ENCODE measurements around the gene TRPV6.

TRPV6 gene

GRCh38 chr7:142870566-142871259 is 14.8 kb downstream of the TRPV6 start:
- DNase-seq, result no peak
- no peak overlapping the region for H3K4me3 ChIP-seq (ENCODE audit: insufficient read depth, low read depth, low read length, poor library complexity, severe bottlenecking)

DNA sequence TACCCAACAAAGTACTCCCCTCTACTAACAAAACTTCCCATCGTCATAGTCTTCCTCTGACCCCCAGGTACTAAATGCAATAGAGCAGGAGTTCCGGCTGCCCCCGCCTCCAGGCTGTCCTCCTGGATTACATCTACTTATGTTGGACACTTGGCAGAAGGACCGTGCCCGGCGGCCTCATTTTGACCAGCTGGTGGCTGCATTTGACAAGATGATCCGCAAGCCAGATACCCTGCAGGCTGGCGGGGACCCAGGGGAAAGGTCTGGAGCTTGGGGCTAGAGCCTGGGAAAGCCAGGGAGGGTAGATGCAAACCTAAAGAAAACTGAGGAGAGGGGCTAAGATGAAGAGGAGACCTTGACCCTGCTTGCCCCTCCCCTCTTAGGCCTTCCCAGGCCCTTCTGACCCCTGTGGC is 15.4 kb downstream of the TRPV6 start:
- Histone ChIP-seq H3K9me3 (ENCODE audit: control insufficient read depth, low read length) (no peaks in the 10 kb centered on the region), H3K36me3 (ENCODE audit: control insufficient read depth, insufficient read depth, low read length) (peaks cover 4% of the 10 kb centered on the region), H3K4me1 (ENCODE audit: control insufficient read depth, insufficient read depth, low read length, poor library complexity, severe bottlenecking) (no peaks in the 10 kb centered on the region), H3K27ac (ENCODE audit: insufficient read depth, low read length, poor library complexity, severe bottlenecking) (no peak overlapping the region), H3K27me3 (replicated peaks; ENCODE audit: control insufficient read depth, insufficient read depth, low read length, poor library complexity, severe bottlenecking) (no peaks in the 10 kb centered on the region), H3K4me3 (ENCODE audit: insufficient read depth, low read depth, low read length, poor library complexity, severe bottlenecking) (no peak overlapping the region)
- no peak for DNase-seq

More at GRCh38 chr7:142870566-142871259, 14.8 kb downstream of the TRPV6 start:
- Histone ChIP-seq H3K27me3 (replicated peaks; ENCODE audit: control insufficient read depth, insufficient read depth, low read length, poor library complexity, severe bottlenecking) (no peaks in the 10 kb centered on the region), H3K36me3 (ENCODE audit: control insufficient read depth, insufficient read depth, low read length) (peaks cover 4% of the 10 kb centered on the region), H3K4me1 (ENCODE audit: control insufficient read depth, insufficient read depth, low read length, poor library complexity, severe bottlenecking) (no peaks in the 10 kb centered on the region), H3K27ac (ENCODE audit: insufficient read depth, low read length, poor library complexity, severe bottlenecking) (no peak overlapping the region), H3K9me3 (ENCODE audit: control insufficient read depth, low read length) (no peaks in the 10 kb centered on the region)

DNA sequence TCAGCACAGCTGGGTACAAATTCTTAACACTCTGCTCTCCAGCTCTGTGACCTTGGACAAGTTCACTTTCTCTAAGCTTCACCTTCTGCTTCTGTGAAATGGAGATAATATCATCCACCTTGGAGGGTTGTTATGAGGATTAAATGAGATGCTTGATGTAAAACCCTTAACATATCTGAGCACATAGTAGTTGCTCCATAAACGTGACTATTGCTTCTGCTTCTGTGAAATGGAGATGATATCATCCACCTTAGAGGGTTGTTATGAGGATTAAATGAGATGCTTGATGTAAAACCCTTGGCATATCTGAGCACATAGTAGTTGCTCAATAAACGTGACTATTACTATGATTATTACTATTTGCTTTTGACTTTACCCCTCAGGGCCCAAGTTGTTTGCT is 16.1 kb downstream of the TRPV6 start:
- Histone ChIP-seq H3K9me3 (ENCODE audit: control insufficient read depth, low read length) (no peaks in the 10 kb centered on the region), H3K36me3 (ENCODE audit: control insufficient read depth, insufficient read depth, low read length) (peaks cover 4% of the 10 kb centered on the region), H3K4me1 (ENCODE audit: control insufficient read depth, insufficient read depth, low read length, poor library complexity, severe bottlenecking) (no peaks in the 10 kb centered on the region), H3K27ac (ENCODE audit: insufficient read depth, low read length, poor library complexity, severe bottlenecking) (no peak overlapping the region), H3K27me3 (replicated peaks; ENCODE audit: control insufficient read depth, insufficient read depth, low read length, poor library complexity, severe bottlenecking) (no peaks in the 10 kb centered on the region), H3K4me3 (ENCODE audit: insufficient read depth, low read depth, low read length, poor library complexity, severe bottlenecking) (no peak overlapping the region)
- no peak for DNase-seq

DNA sequence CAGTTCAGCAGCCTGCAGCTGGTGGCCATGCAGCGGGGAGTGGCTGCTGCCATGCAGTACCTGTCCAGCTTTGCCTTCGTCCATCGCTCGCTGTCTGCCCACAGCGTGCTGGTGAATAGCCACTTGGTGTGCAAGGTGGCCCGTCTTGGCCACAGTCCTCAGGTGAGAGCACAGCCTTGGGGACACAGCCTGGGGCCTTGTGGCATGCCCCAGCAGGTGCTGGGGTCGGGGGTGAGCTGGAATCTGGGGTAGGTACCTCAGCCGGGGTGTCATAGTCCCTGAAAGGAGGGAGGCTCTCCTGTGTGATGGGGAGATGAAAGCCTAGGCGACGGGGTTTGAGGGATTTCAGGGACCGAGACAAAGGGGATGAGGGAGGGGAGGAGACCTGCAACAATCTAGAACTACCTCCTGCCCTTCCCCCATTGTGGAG is 16.5 kb downstream of the TRPV6 start:
- Histone ChIP-seq H3K36me3 (ENCODE audit: control insufficient read depth, insufficient read depth, low read length) (peaks cover 4% of the 10 kb centered on the region), H3K4me3 (ENCODE audit: insufficient read depth, low read depth, low read length, poor library complexity, severe bottlenecking) (no peak overlapping the region)

GRCh38 chr7:142868188-142868985 is 17.2 kb downstream of the TRPV6 start:
- Histone ChIP-seq H3K36me3 (ENCODE audit: control insufficient read depth, insufficient read depth, low read length) (peaks cover 4% of the 10 kb centered on the region), H3K4me3 (ENCODE audit: insufficient read depth, low read depth, low read length, poor library complexity, severe bottlenecking) (no peak overlapping the region), H3K27me3 (replicated peaks; ENCODE audit: control insufficient read depth, insufficient read depth, low read length, poor library complexity, severe bottlenecking) (no peaks in the 10 kb centered on the region), H3K27ac (ENCODE audit: insufficient read depth, low read length, poor library complexity, severe bottlenecking) (no peak overlapping the region), H3K4me1 (ENCODE audit: control insufficient read depth, insufficient read depth, low read length, poor library complexity, severe bottlenecking) (no peaks in the 10 kb centered on the region), H3K9me3 (ENCODE audit: control insufficient read depth, low read length) (no peaks in the 10 kb centered on the region)
- DNase-seq, result no peak

More for the DNA sequence above, 16.5 kb downstream of the TRPV6 start:
- Histone ChIP-seq H3K27me3 (replicated peaks; ENCODE audit: control insufficient read depth, insufficient read depth, low read length, poor library complexity, severe bottlenecking) (no peaks in the 10 kb centered on the region), H3K9me3 (ENCODE audit: control insufficient read depth, low read length) (no peaks in the 10 kb centered on the region), H3K4me1 (ENCODE audit: control insufficient read depth, insufficient read depth, low read length, poor library complexity, severe bottlenecking) (no peaks in the 10 kb centered on the region), H3K27ac (ENCODE audit: insufficient read depth, low read length, poor library complexity, severe bottlenecking) (no peak overlapping the region)
- no peak for DNase-seq

DNA sequence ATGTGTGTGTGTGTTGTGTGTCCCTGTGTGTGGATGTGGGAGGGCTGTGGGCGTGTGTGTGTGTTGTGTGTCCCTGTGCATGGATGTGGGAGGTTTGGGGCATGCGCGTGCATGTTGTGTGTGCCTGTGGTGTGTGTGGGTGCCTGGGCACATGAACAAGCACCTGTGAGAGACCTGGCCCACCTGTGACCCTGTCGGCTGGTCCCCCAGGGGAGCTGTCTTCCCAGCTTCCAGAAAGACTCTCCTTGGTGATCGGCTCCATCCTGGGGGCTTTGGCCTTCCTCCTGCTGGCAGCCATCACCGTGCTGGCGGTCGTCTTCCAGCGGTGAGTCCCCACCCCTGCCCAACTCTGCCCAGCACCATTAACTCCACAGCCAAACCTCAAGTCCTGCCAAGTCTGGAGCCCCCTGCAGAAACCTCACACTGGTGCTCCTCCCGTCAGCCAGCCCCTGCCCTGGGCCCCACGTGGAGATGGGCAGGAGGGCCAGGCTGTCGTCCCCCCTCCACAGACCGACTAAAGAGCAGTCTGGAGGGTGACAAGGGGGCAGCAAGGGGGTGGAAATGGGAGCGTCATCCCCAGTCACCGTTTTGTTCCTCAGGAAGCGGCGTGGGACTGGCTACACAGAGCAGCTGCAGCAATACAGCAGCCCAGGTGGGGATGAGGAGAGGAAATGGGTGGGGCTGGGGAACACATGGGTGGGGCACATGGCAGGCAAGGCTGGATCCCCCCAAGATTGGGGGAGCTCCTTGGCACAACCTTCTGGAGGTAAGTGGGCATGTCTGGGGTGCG is 18.0 kb downstream of the TRPV6 start:
- no peaks in the 10 kb centered on the region for H3K27me3 ChIP-seq (replicated peaks; ENCODE audit: control insufficient read depth, insufficient read depth, low read length, poor library complexity, severe bottlenecking)
- H3K27ac ChIP-seq (ENCODE audit: insufficient read depth, low read length, poor library complexity, severe bottlenecking), result no peak overlapping the region
- DNase-seq, result no peak
- no peaks in the 10 kb centered on the region for H3K4me1 ChIP-seq (ENCODE audit: control insufficient read depth, insufficient read depth, low read length, poor library complexity, severe bottlenecking)
- no peaks in the 10 kb centered on the region for H3K9me3 ChIP-seq (ENCODE audit: control insufficient read depth, low read length)
- H3K36me3 ChIP-seq (ENCODE audit: control insufficient read depth, insufficient read depth, low read length), result peaks cover 7% of the 10 kb centered on the region
- H3K4me3 ChIP-seq (ENCODE audit: insufficient read depth, low read depth, low read length, poor library complexity, severe bottlenecking), result no peak overlapping the region

GRCh38 chr7:142867097-142867378 is 18.5 kb downstream of the TRPV6 start:
- no peaks in the 10 kb centered on the region for H3K27me3 ChIP-seq (replicated peaks; ENCODE audit: control insufficient read depth, insufficient read depth, low read length, poor library complexity, severe bottlenecking)

DNA sequence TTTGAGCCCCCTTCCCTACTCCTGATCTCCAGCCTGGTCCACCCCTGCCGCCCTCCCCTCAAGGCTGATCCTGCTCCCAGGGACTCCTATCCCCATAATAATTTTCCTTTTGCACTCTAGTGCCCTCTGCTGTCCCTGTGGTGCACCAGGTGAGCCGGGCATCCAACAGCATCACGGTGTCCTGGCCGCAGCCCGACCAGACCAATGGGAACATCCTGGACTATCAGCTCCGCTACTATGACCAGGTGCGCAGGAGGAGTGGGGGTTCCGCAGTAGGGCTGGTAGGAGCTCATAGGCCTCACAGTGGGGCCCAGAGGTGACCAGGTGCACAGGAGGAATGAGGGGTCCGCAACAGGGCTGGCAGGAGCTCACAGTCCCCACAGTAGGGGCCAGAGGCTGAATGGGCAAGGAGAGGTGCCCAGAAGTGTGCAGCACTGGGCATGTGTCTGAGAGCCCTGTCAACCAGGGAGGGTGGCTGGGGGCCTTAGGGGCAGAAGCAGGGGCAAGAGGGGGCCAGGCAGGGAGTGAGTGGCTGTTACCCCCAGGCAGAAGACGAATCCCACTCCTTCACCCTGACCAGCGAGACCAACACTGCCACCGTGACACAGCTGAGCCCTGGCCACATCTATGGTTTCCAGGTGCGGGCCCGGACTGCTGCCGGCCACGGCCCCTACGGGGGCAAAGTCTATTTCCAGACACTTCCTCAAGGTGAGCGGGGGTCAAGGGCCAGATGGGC is 19.0 kb downstream of the TRPV6 start:
- Histone ChIP-seq H3K27me3 (replicated peaks; ENCODE audit: control insufficient read depth, insufficient read depth, low read length, poor library complexity, severe bottlenecking) (no peaks in the 10 kb centered on the region), H3K27ac (ENCODE audit: insufficient read depth, low read length, poor library complexity, severe bottlenecking) (no peak overlapping the region), H3K9me3 (ENCODE audit: control insufficient read depth, low read length) (no peaks in the 10 kb centered on the region), H3K4me3 (ENCODE audit: insufficient read depth, low read depth, low read length, poor library complexity, severe bottlenecking) (no peak overlapping the region), H3K36me3 (ENCODE audit: control insufficient read depth, insufficient read depth, low read length) (peaks cover 7% of the 10 kb centered on the region), H3K4me1 (ENCODE audit: control insufficient read depth, insufficient read depth, low read length, poor library complexity, severe bottlenecking) (no peaks in the 10 kb centered on the region)
- DNase-seq, result no peak

More at GRCh38 chr7:142867097-142867378, 18.5 kb downstream of the TRPV6 start:
- Histone ChIP-seq H3K27ac (ENCODE audit: insufficient read depth, low read length, poor library complexity, severe bottlenecking) (no peak overlapping the region), H3K4me1 (ENCODE audit: control insufficient read depth, insufficient read depth, low read length, poor library complexity, severe bottlenecking) (no peaks in the 10 kb centered on the region), H3K36me3 (ENCODE audit: control insufficient read depth, insufficient read depth, low read length) (peaks cover 7% of the 10 kb centered on the region), H3K4me3 (ENCODE audit: insufficient read depth, low read depth, low read length, poor library complexity, severe bottlenecking) (no peak overlapping the region), H3K9me3 (ENCODE audit: control insufficient read depth, low read length) (no peaks in the 10 kb centered on the region)
- DNase-seq, result no peak

- no peak overlapping the region for H3K4me3 ChIP-seq (ENCODE audit: insufficient read depth, low read depth, low read length, poor library complexity, severe bottlenecking)
- no peak overlapping the region for H3K27ac ChIP-seq (ENCODE audit: insufficient read depth, low read length, poor library complexity, severe bottlenecking)
- DNase-seq, result no peak
- no peaks in the 10 kb centered on the region for H3K4me1 ChIP-seq (ENCODE audit: control insufficient read depth, insufficient read depth, low read length, poor library complexity, severe bottlenecking)
- H3K9me3 ChIP-seq (ENCODE audit: control insufficient read depth, low read length), result no peaks in the 10 kb centered on the region
- H3K27me3 ChIP-seq (replicated peaks; ENCODE audit: control insufficient read depth, insufficient read depth, low read length, poor library complexity, severe bottlenecking), result no peaks in the 10 kb centered on the region
- peaks cover 7% of the 10 kb centered on the region for H3K36me3 ChIP-seq (ENCODE audit: control insufficient read depth, insufficient read depth, low read length)
Measured at GRCh38 chr7:142865766-142866165, 19.8 kb downstream of the TRPV6 start.
